B cell (primary cell): ENCODE data around the gene STAC. TPM values are rescaled to one million over a fixed set of nuclear protein-coding genes. Genes with fewer than 3 reads are reported as not detected.

Source experiments
- ATAC-seq: fragments of 200-7000 bp; cut with Tn5 transposase; one replicate; pipeline ENCODE4 v1.10.0; 2021; ENCODE audit warnings: low read depth, mild to moderate bottlenecking, moderate number of reproducible peaks, moderate library complexity
- CTCF ChIA-PET: fragments of 350-600 bp; sonication (Branson Sonifier 250); formaldehyde crosslinking; loops from one replicate; lab custom pipeline; 2021; ENCODE audit warnings: antibody characterized with exemption, inconsistent platforms; lab: Charles Lee
- POLR2A ChIA-PET: fragments of 350-600 bp; sonication (Branson Sonifier 250); formaldehyde crosslinking; loops from one replicate; lab custom pipeline; 2021; ENCODE audit warnings: antibody characterized with exemption; lab: Charles Lee
- DNase-seq: peaks from one replicate; pipeline ENCODE4 v3.0.0; 2013
- H2AFZ ChIP-seq: 2 replicates; pipeline ENCODE4 v1.6.1; 2012; ENCODE audit warnings: mild to moderate bottlenecking, low read depth, low read length; ENCODE audit not compliant: insufficient read depth, poor library complexity, severe bottlenecking
- H3K27ac ChIP-seq, 2 donors: 1 replicate in 1 of 2; 2 replicates in 1 of 2; pipeline ENCODE4 v1.5.1; 2012 to 2013; ENCODE audit warnings: low read length in 2 of 2, mild to moderate bottlenecking in 2 of 2, moderate library complexity in 1 of 2
- H3K27me3 ChIP-seq, 4 experiments: fragments of 200-600 bp in 1 of 4; sonication (generic) in 1 of 4; replicated peaks in 1 of 4; 1 replicate in 2 of 4; 2 replicates in 2 of 4; pipeline versions ENCODE4 v1.6.1 to v1.7.0; 2013 to 2016; ENCODE audit warnings: low read length in 3 of 4, mild to moderate bottlenecking in 2 of 4, mixed read lengths in 1 of 4, moderate library complexity in 1 of 4; ENCODE audit not compliant: insufficient read depth in 4 of 4, control insufficient read depth in 3 of 4; ENCODE audit errors: control extremely low read depth in 1 of 4
- H3K36me3 ChIP-seq, 2 experiments: replicated peaks in 1 of 2; 1 replicate in 1 of 2; 2 replicates in 1 of 2; pipeline versions ENCODE4 v1.6.1 to v1.7.1; 2013; ENCODE audit warnings: low read length in 1 of 2; ENCODE audit not compliant: insufficient read depth in 2 of 2, control insufficient read depth in 1 of 2; ENCODE audit errors: control extremely low read depth in 1 of 2, extremely low read depth in 1 of 2
- H3K4me1 ChIP-seq, 2 donors: fragments of 200-600 bp in 1 of 2; sonication (generic) in 1 of 2; 1 replicate in 1 of 2; 2 replicates in 1 of 2; pipeline versions ENCODE4 v1.5.1 to v1.6.1; 2013 to 2017; ENCODE audit warnings: low read length in 2 of 2; ENCODE audit not compliant: control insufficient read depth in 2 of 2, insufficient read depth in 2 of 2
- H3K4me2 ChIP-seq: replicated peaks from 2 replicates; pipeline ENCODE3; 2012; ENCODE audit warnings: mild to moderate bottlenecking, low read depth, low read length; ENCODE audit not compliant: poor library complexity, severe bottlenecking
- H3K4me3 ChIP-seq, 5 experiments: fragments of 200-600 bp in 1 of 5; sonication (generic) in 1 of 5; 1 replicate in 3 of 5; 2 replicates in 2 of 5; pipeline versions ENCODE4 v1.5.1 to v1.7.0; 2011 to 2016; ENCODE audit warnings: low read length in 4 of 5, mild to moderate bottlenecking in 4 of 5, low read depth in 2 of 5, control low read depth in 1 of 5, moderate library complexity in 1 of 5; ENCODE audit not compliant: insufficient read depth in 1 of 5; ENCODE audit errors: control extremely low read depth in 1 of 5, extremely low read depth in 1 of 5
- H3K79me2 ChIP-seq: fragments of 200-600 bp; sonication (generic); one replicate; pipeline ENCODE4 v1.6.0; 2016; ENCODE audit warnings: low read length; ENCODE audit not compliant: control insufficient read depth, insufficient read depth
- H3K9ac ChIP-seq: fragments of 200-600 bp; sonication (generic); 2 replicates; pipeline ENCODE4 v1.6.1; 2017; ENCODE audit warnings: mild to moderate bottlenecking, low read length, moderate library complexity
- H3K9me3 ChIP-seq, 3 donors: one replicate each; pipeline versions ENCODE4 v1.6.1 to v1.7.1; 2013; ENCODE audit warnings: low read length in 2 of 3; ENCODE audit not compliant: control insufficient read depth in 2 of 3, insufficient read depth in 1 of 3; ENCODE audit errors: control extremely low read depth in 1 of 3
- H4K20me1 ChIP-seq: 2 replicates; pipeline ENCODE4 v1.6.0; 2012; ENCODE audit warnings: mild to moderate bottlenecking, low read length; ENCODE audit not compliant: insufficient read depth, control insufficient read depth, poor library complexity, severe bottlenecking
- H3K27ac Mint-ChIP-seq: one replicate; pipeline ENCODE4 v1.8.0; 2021; ENCODE audit warnings: mixed read lengths
- H3K27me3 Mint-ChIP-seq: one replicate; pipeline ENCODE4 v1.8.0; 2021; ENCODE audit warnings: mixed read lengths
- H3K4me1 Mint-ChIP-seq: one replicate; pipeline ENCODE4 v1.8.0; 2021; ENCODE audit warnings: mixed read lengths
- H3K4me3 Mint-ChIP-seq: one replicate; pipeline ENCODE4 v1.8.0; 2021; ENCODE audit warnings: mixed read lengths
- H3K9me3 Mint-ChIP-seq: one replicate; pipeline ENCODE4 v1.8.0; 2022; ENCODE audit warnings: mixed read lengths; ENCODE audit not compliant: insufficient read depth
- EZH2 ChIP-seq: IDR thresholded peaks from 2 replicates; pipeline ENCODE4 v1.6.1; 2012; ENCODE audit warnings: borderline replicate concordance, low read depth, mild to moderate bottlenecking, moderate library complexity, low read length; ENCODE audit not compliant: insufficient read depth, poor library complexity, severe bottlenecking
- WGBS: methylation state at CpG from one replicate; pipeline ENCODE4 v1.1.5; 2013; ENCODE audit warnings: missing lambda C conversion rate; ENCODE audit not compliant: insufficient coverage; 5-methylcytosine and 5-hydroxymethylcytosine counted together
- intact Hi-C: fragments of 100-400 bp; cut with micrococcal nuclease; formaldehyde crosslinking; loops from one replicate; pipeline ENCODE4 v1.10.0; 2022
- polyA plus RNA-seq: library from polyadenylated mRNA; depleted of rRNA; stranded (reverse); fragments of >200 nt; gene quantifications from 2 replicates; pipeline ENCODE4 v1.2.3, GENCODE V29; 2012
- total RNA-seq, 2 donors: library from RNA; stranded (reverse); fragments of 120-200 nt in 1 of 2; gene quantifications; 1 replicate in 1 of 2; 2 replicates in 1 of 2; pipeline versions ENCODE4 v1.2.3 to v1.2.4, GENCODE V29; 2013 to 2022
- TF ChIP-seq, protein P1 (sequence below): fragments of 200-600 bp; IDR thresholded peaks from one replicate; pipeline ENCODE4 v1.8.0; 2022; ENCODE audit warnings: antibody characterized with exemption, mild to moderate bottlenecking

STAC gene
- total and polyA plus RNA-seq, 2 donors (not counting 1 experiment from before 2014, with no cell fraction given) = not detected

DNA sequence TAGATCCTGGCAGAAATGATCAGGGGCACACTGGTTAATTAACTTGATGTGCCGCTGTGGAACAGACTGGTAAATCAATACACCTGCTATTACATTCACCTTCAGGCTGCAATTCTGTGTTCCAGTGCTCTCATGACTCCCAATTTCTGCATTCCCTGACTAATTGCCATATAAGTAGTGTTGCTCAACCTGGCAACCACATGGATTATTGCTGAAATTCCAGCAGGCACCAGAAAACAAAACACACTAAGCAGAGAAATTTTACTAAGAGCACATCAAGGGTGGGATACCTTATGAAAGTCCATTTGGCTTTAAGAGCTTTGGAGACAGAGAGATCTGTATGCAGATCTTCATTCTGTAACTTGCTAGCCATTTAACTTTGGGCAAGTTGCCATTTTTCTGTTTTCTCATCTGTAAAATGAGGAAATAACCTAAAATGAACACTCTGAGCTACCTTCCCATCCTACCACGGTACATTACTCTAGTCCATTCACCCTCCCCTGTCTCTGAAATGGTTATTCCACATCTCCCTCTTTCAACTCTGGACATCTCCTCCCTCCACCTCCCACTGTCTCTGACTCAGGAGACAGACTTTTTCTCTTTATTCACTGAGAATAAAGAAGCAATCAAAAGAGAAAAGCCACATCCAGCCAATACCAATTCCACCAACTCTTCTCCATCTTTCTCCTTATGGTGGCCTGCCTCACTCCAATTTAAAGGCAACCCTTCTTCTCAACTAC lies 54.6 kb downstream of the STAC start:
- Mint-ChIP-seq H3K4me1 (no peaks in the 10 kb centered on the region), H3K4me3 (no peak overlapping the region), H3K27me3 (no peaks in the 10 kb centered on the region), H3K27ac (no peak overlapping the region), H3K9me3 (no peaks in the 10 kb centered on the region)
- DNase-seq (no peak), ATAC-seq (no peak)
- H3K9ac ChIP-seq = no peak overlapping the region
- no peak overlapping the region for H3K27ac ChIP-seq
- H3K9me3 ChIP-seq = no peaks in the 10 kb centered on the region
- no peaks in the 10 kb centered on the region for H3K27me3 ChIP-seq
- H4K20me1 ChIP-seq = no peaks in the 10 kb centered on the region
- ChIA-PET CTCF (no interaction called here), POLR2A (no interaction called here)
- intact Hi-C loops = no loop called here
- H3K79me2 ChIP-seq = no peaks in the 10 kb centered on the region
- no peaks in the 10 kb centered on the region for H3K4me1 ChIP-seq
- no peak overlapping the region for H3K4me3 ChIP-seq
- TF ChIP-seq, protein P1, sequence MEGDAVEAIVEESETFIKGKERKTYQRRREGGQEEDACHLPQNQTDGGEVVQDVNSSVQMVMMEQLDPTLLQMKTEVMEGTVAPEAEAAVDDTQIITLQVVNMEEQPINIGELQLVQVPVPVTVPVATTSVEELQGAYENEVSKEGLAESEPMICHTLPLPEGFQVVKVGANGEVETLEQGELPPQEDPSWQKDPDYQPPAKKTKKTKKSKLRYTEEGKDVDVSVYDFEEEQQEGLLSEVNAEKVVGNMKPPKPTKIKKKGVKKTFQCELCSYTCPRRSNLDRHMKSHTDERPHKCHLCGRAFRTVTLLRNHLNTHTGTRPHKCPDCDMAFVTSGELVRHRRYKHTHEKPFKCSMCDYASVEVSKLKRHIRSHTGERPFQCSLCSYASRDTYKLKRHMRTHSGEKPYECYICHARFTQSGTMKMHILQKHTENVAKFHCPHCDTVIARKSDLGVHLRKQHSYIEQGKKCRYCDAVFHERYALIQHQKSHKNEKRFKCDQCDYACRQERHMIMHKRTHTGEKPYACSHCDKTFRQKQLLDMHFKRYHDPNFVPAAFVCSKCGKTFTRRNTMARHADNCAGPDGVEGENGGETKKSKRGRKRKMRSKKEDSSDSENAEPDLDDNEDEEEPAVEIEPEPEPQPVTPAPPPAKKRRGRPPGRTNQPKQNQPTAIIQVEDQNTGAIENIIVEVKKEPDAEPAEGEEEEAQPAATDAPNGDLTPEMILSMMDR = no peak
- no peak for TF ChIP-seq EZH2
- 57% methylated on average over 2 of the region's 2 CpGs for WGBS
- no peak overlapping the region for H3K4me2 ChIP-seq
- no peak overlapping the region for H2AFZ ChIP-seq
- H3K36me3 ChIP-seq = no peaks in the 10 kb centered on the region

DNA sequence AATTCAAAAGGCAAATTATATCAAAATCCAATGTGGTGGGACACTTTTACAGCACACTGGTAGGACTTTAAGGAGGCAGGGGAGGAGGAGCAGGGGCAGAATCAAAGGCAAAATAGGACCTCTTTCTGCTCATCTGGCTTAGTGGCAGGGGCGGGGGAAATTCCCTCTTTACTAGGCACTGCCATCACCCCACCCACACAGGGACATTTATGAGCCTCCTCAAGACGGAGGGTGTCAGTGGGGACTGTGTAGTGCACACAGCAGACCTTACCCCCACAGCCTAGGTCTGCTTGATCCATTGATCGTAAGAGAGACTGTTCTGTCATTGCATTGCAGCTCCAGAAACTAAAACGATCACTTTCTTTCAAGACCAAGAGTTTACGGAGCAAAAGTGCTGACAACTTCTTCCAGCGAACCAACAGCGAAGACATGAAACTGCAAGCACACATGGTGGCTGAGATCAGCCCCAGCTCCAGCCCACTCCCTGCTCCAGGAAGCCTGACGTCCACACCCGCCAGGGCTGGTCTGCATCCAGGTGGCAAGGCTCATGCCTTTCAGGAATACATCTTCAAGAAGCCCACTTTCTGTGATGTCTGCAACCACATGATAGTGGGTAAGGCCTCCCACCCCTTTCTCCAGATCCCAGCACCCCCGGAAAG lies 62.9 kb downstream of the STAC start:
- ATAC-seq (no peak), DNase-seq (no peak)
- Histone ChIP-seq H3K79me2 (no peaks in the 10 kb centered on the region), H3K9me3 (peaks cover 0 to 7% (median 0%) of the 10 kb centered on the region in 3 donors), H3K27me3 (no peaks in the 10 kb centered on the region), H3K9ac (no peak overlapping the region), H3K4me3 (no peak overlapping the region), H3K4me1 (no peaks in the 10 kb centered on the region), H3K27ac (no peak overlapping the region), H2AFZ (no peak overlapping the region), H3K36me3 (no peaks in the 10 kb centered on the region), H3K4me2 (no peak overlapping the region), H4K20me1 (no peaks in the 10 kb centered on the region)
- Mint-ChIP-seq H3K4me3 (no peak overlapping the region), H3K9me3 (no peaks in the 10 kb centered on the region), H3K4me1 (no peaks in the 10 kb centered on the region), H3K27me3 (no peaks in the 10 kb centered on the region), H3K27ac (no peak overlapping the region)
- WGBS = 93% methylated on average over 7 of the region's 10 CpGs
- POLR2A ChIA-PET = no interaction called here
- intact Hi-C loops = no loop called here
- TF ChIP-seq EZH2 = no peak
- TF ChIP-seq, protein P1 = no peak
- CTCF ChIA-PET = no interaction called here
